GM12801 (cell line): ENCODE data around the gene PLIN4.

Experiments used
- CTCF ChIP-seq: IDR thresholded peaks from one replicate; pipeline ENCODE4 v1.5.1; 2011; ENCODE audit warnings: control low read depth; ENCODE audit not compliant: insufficient read length; ENCODE audit errors: extremely low read depth

PLIN4 gene

GRCh38 chr19:4498694-4499093, 19.6 kb downstream of the PLIN4 start:
- TF ChIP-seq CTCF: no peak

GRCh38 chr19:4497770-4498389, 20.4 kb downstream of the PLIN4 start:
- no peak for TF ChIP-seq CTCF

DNA sequence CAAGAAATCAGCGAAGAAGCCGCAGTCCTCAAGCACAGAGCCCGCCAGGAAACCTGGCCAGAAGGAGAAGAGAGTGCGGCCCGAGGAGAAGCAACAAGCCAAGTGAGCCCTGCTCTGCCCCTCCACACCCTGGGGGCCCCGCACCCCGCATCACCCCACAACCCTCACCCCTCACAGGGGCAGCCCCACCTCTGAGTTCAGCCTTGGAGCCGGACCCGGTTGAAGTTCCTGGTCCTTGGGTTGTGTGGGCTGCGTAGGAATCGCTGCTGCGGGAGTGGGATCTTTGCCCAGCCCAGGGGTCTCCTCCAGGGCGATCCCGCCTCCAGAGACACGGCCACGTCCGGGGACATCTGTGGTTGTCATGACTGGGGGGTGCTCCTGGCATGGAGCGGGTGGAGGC, 22.0 kb downstream of the PLIN4 start:
- no peak for TF ChIP-seq CTCF

DNA sequence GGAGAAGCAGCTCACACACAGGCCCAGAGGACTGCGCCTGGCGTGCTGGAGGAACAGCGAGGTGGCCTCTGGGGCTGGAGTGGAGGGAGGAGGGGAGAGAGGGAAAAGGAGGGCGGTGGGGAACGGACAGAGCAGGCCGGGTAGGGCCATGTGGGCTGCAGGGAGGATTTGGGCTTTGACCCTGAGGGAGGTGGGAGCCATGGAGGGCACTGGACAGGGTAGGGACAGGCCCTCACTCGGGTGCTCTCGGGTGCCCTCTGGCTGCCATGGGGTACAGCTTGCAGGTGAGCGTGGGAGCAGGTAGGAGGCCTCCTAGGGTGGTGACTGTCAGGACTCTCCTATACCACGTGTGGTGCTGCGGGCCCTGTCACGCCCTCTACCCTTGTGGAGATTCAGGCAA, 22.8 kb downstream of the PLIN4 start:
- TF ChIP-seq CTCF: no peak

DNA sequence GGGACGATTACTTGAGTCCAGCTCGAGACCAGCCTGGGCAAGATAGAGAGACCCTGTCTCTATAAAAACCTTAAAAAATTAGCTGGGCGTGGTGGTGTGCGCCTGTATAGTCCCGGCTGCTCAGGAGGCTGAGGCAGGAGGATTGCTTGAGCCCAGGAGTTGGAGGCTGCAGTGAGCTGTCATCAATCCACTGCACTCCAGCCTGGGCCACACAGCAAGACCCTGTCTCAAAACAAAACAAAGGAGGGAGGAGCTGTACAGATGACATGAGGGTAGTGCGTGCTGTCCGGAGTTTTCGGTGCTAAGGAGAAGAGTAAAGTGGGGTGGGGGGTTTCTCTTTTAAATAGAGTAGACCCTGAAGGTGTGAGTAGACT, 23.6 kb downstream of the PLIN4 start:
- TF ChIP-seq CTCF: no peak

DNA sequence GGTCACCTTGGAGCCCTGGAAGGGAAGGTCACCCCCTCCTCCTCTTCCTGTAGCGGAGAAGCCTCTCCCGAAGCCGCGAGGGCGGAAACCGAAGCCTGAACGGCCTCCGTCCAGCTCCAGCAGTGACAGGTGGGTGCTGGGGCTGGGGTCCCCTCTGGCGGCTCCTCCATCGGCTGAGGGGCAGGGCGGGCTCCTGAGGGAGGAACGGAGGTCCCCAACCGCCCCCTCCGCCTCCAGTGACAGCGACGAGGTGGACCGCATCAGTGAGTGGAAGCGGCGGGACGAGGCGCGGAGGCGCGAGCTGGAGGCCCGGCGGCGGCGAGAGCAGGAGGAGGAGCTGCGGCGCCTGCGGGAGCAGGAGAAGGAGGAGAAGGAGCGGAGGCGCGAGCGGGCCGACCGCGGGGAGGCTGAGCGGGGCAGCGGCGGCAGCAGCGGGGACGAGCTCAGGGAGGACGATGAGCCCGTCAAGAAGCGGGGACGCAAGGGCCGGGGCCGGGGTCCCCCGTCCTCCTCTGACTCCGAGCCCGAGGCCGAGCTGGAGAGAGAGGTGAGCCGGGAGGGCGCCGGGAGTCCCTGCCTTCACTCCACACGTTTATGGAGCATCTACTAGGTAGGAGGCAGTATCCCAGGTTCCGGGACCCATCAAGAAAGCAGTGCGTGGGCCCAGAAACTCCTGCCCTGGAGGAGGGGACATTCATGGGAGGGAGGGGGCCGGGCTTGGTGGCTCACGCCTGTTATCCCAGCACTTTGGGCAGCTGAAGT, 24.2 kb downstream of the PLIN4 start:
- no peak for TF ChIP-seq CTCF

DNA sequence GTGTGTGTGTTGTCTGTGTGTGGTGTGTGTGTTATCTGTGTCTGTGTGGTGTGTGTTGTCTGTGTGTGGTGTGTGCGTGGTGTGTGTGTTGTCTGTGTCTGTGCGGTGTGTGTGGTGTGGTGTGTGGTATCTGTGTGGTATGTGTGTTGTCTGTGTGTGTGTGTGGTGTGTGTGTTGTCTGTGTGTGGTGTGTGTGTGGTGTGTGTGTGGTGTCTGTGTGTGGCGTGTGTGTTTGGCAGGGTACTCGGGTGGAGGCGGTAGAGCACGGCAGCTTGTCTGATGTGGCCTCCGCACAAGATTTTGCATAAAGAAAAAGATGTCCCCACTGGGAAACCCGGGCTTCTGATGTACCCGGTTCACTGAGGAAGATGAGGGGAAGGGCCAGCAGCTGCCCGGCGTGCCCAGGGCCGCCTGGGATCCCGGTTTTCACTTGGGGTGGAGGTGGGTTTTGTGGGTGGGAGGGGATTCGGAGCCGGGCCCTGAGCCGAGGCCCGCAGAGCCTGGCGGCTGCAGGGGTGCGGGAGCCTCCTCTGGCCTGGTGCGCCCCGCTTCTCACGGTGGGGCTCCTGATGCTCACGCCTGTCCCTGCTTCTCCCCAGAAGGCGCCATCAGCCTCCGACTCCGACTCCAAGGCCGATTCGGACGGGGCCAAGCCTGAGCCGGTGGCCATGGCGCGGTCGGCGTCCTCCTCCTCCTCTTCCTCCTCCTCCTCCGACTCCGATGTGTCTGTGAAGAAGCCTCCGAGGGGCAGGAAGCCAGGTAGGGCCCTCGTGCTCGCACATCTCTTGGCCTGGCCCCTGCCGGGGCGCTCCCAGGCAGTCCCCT, 25.0 kb downstream of the PLIN4 start:
- no peak for TF ChIP-seq CTCF
